ENCODE measurements around the gene ZNF778. TPM values are rescaled to one million over a fixed set of nuclear protein-coding genes. Genes with fewer than 3 reads are reported as not detected.
A peak's percentile ranks its signal among the peaks of the same experiment; 100 is the strongest.

ZNF778 gene
- total and polyA plus RNA-seq, 2 of the 13 experiments (the other 11 are each of a cell fraction or from before 2014, with no cell fraction given): 3.8 to 7.2 TPM

DNA sequence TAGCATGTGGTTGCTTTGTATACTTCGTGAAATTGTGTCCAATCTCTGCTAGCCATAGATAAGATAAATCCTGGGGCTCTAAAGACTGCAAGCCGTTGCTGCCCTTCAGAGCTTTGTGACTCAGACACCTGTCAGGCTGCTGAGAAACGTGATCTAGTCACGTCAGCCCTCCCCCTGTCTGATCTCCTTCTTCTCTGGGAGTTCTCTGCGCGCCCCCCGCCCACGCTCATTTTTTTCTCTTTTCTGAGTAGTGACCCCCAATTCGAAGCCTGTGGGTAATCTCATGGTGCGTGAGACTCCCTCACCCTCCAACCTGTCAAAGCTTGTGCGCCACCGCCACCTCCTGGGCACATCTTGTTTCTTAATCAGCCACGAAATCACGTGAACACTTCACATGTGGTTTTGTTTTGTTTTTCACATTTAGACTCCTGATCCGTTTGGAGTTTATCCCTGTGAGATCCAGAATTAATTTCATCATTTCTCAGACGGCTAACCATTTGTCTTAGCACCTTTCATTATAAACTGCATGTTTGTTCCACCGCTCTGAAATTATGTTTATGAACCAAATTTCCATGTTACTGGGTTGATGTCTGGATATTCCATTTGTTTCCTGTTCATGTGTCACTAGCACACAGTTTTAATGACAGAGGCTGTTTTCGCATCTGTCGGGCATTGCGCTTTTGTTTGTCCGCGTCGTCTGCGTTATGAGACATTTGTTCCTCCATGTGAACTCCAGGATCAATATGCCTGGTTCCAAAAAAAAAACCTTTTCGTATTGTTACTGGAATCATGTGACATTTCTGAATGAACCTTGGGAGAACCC is 977 bp upstream of the ZNF778 start:
- in situ Hi-C loops (cut with HindIII; ENCODE audit: extremely low pct_ligation_motif_present, low pct_unique_long_range_greater_than_20kb) (no loop called here), intact Hi-C loops (cut with micrococcal nuclease; ENCODE audit: unreplicated experiment) (loop anchor here (1.0 to 5.0 kb wide), 3 partner anchors 15 to 274 kb away; partner anchors contain the start of gene CDH15)
- peak overlapping the region; percentile 85 for H3K27ac ChIP-seq (ENCODE audit: extremely low read length, insufficient read depth, low read length)
- no peaks in the 10 kb centered on the region; a peak in 1 of 5 replicates for H3K27me3 ChIP-seq (ENCODE audit: control insufficient read depth in 1 of 2, insufficient read depth in 2 of 2, low read length in 2 of 2)
- ATAC-seq: peak; percentile 73
- H3K79me2 ChIP-seq (ENCODE audit: insufficient read depth, low read length): peaks cover 8% of the 10 kb centered on the region
- CTCF ChIA-PET (ENCODE audit: low intra/inter-chr PET ratio, low total read pairs): interaction anchor here (1.0 to 2.0 kb wide), 4 partner anchors 29 to 274 kb away, joined by 4 to 6 read pairs (median 5); no protein-coding TSS in a partner anchor
- H2AFZ ChIP-seq (ENCODE audit: low read length): no peak overlapping the region
- POLR2A ChIA-PET: interaction anchor here (0.6 to 2.5 kb wide), 11 partner anchors 15 to 429 kb away, joined by 3 to 30 read pairs (median 4); partner anchors contain the start of genes GALNS, SLC22A31 and TRAPPC2L
- 2% methylated on average over 25 of the region's 25 CpGs for WGBS (ENCODE audit: low lambda C conversion rate)
- peak; percentile 82 for DNase-seq (ENCODE audit: low spot score)
- no peaks in the 10 kb centered on the region for H4K20me1 ChIP-seq (ENCODE audit: insufficient read depth, low read length)
- no peaks in the 10 kb centered on the region for H3K9me3 ChIP-seq (ENCODE audit: low read length)
- peak overlapping the region; percentile 89 to 96 (median 92) for H3K4me3 ChIP-seq (replicated peaks in 1 of 3; ENCODE audit: insufficient read depth in 1 of 3, low read depth in 2 of 3, low read length in 3 of 3)
- H3K4me1 ChIP-seq (ENCODE audit: insufficient read depth, low read length): peaks cover 10% of the 10 kb centered on the region; the same call in 1 of the 2 replicates
- peak; percentile 99 for FAIRE-seq
- H3K4me2 ChIP-seq (ENCODE audit: low read depth, low read length): peak overlapping the region; percentile 92
- H3K9ac ChIP-seq (ENCODE audit: insufficient read depth, low read depth, low read length): peak overlapping the region; percentile 94
- no TSS peak for BruUV-seq (replicated peaks)
- H3K36me3 ChIP-seq (replicated peaks in 1 of 2; ENCODE audit: control insufficient read depth in 1 of 2, insufficient read depth in 2 of 2, low read length in 2 of 2): peaks cover 3 to 7% of the 10 kb centered on the region in 2 experiments; a peak in 3 of 5 replicates
- TF ChIP-seq KLF15 (CRISPR knock-in tag; IDR thresholded peaks at IDR 0.05; ENCODE audit: borderline replicate concordance) (no peak), ZNF790 (CRISPR knock-in tag; IDR thresholded peaks at IDR 0.05; ENCODE audit: borderline replicate concordance) (no peak), MYC (CRISPR knock-in tag; IDR thresholded peaks at IDR 0.05; ENCODE audit: borderline replicate concordance) (peak; percentile 47; the same call in 1 of the 2 replicates), FOXK1 (CRISPR knock-in tag; IDR thresholded peaks at IDR 0.05; ENCODE audit: borderline replicate concordance, low read depth) (peak; percentile 86; the same call in 1 of the 2 replicates), ZNF772 (CRISPR knock-in tag; IDR thresholded peaks at IDR 0.05) (no peak), ZSCAN9 (CRISPR knock-in tag; IDR thresholded peaks at IDR 0.05; ENCODE audit: borderline replicate concordance) (no peak), ZNF547 (CRISPR knock-in tag; IDR thresholded peaks at IDR 0.05) (no peak), RARA (CRISPR knock-in tag; IDR thresholded peaks at IDR 0.05) (0 out of 2 replicates have a peak, but pooled peaks have one; percentile 32), ZNF282 (IDR thresholded peaks at IDR 0.05; ENCODE audit: partially characterized antibody) (no peak), ZNF891 (CRISPR knock-in tag; IDR thresholded peaks at IDR 0.05) (no peak), JUN (CRISPR knock-in tag; IDR thresholded peaks at IDR 0.05) (no peak)
- TF ChIP-seq, protein P1, sequence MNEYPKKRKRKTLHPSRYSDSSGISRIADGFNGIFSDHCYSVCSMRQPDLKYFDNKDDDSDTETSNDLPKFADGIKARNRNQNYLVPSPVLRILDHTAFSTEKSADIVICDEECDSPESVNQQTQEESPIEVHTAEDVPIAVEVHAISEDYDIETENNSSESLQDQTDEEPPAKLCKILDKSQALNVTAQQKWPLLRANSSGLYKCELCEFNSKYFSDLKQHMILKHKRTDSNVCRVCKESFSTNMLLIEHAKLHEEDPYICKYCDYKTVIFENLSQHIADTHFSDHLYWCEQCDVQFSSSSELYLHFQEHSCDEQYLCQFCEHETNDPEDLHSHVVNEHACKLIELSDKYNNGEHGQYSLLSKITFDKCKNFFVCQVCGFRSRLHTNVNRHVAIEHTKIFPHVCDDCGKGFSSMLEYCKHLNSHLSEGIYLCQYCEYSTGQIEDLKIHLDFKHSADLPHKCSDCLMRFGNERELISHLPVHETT (CRISPR knock-in tag; conservative IDR thresholded peaks at IDR 0.05): no peak
- TF ChIP-seq, protein P2, sequence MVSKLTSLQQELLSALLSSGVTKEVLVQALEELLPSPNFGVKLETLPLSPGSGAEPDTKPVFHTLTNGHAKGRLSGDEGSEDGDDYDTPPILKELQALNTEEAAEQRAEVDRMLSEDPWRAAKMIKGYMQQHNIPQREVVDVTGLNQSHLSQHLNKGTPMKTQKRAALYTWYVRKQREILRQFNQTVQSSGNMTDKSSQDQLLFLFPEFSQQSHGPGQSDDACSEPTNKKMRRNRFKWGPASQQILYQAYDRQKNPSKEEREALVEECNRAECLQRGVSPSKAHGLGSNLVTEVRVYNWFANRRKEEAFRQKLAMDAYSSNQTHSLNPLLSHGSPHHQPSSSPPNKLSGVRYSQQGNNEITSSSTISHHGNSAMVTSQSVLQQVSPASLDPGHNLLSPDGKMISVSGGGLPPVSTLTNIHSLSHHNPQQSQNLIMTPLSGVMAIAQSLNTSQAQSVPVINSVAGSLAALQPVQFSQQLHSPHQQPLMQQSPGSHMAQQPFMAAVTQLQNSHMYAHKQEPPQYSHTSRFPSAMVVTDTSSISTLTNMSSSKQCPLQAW (CRISPR knock-in tag; IDR thresholded peaks at IDR 0.05): peak; percentile 55; the same call in 1 of the 2 replicates
- TF ChIP-seq, protein P3, sequence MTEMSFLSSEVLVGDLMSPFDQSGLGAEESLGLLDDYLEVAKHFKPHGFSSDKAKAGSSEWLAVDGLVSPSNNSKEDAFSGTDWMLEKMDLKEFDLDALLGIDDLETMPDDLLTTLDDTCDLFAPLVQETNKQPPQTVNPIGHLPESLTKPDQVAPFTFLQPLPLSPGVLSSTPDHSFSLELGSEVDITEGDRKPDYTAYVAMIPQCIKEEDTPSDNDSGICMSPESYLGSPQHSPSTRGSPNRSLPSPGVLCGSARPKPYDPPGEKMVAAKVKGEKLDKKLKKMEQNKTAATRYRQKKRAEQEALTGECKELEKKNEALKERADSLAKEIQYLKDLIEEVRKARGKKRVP (CRISPR knock-in tag; IDR thresholded peaks at IDR 0.05): peak in 1 of 2 experiments; percentile 53; a peak in 1 of 4 replicates
- TF ChIP-seq, protein P4, sequence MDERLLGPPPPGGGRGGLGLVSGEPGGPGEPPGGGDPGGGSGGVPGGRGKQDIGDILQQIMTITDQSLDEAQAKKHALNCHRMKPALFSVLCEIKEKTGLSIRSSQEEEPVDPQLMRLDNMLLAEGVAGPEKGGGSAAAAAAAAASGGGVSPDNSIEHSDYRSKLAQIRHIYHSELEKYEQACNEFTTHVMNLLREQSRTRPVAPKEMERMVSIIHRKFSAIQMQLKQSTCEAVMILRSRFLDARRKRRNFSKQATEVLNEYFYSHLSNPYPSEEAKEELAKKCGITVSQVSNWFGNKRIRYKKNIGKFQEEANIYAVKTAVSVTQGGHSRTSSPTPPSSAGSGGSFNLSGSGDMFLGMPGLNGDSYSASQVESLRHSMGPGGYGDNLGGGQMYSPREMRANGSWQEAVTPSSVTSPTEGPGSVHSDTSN (CRISPR knock-in tag; IDR thresholded peaks at IDR 0.05): no peak
- TF ChIP-seq, protein P5, sequence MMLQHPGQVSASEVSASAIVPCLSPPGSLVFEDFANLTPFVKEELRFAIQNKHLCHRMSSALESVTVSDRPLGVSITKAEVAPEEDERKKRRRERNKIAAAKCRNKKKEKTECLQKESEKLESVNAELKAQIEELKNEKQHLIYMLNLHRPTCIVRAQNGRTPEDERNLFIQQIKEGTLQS (CRISPR knock-in tag; IDR thresholded peaks at IDR 0.05): no peak

All from HepG2 (cell line).